ENCODE data around the gene KNCN. TPM values are rescaled to one million over a fixed set of nuclear protein-coding genes. Genes with fewer than 3 reads are reported as not detected.

Gene KNCN
- total RNA-seq, 1 experiment from 2014 or later: not detected

DNA sequence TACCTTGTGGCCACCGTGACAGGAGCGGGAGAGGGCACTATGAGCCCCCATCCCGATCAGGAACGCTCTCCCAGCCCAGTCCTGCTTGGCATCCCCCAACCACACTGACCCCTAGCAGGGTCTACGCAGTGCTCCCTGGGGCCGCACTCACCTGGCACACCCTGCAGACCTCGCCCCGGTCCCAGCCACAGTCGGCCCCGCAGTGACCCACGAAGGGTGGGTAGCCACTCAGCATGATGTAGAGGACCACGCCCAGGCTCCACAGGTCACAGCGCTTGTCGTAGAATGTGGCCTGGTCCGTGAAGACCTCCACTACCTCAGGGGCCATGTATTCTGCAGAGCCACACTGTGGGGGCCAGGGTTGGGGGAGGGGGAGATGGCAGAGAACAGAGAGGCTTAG is 11.1 kb upstream of the KNCN start (continued):
- TF ChIP-seq, protein P1, sequence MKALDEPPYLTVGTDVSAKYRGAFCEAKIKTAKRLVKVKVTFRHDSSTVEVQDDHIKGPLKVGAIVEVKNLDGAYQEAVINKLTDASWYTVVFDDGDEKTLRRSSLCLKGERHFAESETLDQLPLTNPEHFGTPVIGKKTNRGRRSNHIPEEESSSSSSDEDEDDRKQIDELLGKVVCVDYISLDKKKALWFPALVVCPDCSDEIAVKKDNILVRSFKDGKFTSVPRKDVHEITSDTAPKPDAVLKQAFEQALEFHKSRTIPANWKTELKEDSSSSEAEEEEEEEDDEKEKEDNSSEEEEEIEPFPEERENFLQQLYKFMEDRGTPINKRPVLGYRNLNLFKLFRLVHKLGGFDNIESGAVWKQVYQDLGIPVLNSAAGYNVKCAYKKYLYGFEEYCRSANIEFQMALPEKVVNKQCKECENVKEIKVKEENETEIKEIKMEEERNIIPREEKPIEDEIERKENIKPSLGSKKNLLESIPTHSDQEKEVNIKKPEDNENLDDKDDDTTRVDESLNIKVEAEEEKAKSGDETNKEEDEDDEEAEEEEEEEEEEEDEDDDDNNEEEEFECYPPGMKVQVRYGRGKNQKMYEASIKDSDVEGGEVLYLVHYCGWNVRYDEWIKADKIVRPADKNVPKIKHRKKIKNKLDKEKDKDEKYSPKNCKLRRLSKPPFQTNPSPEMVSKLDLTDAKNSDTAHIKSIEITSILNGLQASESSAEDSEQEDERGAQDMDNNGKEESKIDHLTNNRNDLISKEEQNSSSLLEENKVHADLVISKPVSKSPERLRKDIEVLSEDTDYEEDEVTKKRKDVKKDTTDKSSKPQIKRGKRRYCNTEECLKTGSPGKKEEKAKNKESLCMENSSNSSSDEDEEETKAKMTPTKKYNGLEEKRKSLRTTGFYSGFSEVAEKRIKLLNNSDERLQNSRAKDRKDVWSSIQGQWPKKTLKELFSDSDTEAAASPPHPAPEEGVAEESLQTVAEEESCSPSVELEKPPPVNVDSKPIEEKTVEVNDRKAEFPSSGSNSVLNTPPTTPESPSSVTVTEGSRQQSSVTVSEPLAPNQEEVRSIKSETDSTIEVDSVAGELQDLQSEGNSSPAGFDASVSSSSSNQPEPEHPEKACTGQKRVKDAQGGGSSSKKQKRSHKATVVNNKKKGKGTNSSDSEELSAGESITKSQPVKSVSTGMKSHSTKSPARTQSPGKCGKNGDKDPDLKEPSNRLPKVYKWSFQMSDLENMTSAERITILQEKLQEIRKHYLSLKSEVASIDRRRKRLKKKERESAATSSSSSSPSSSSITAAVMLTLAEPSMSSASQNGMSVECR (CRISPR knock-in tag; IDR thresholded peaks at IDR 0.05; ENCODE audit: borderline replicate concordance): no peak
- TF ChIP-seq NR3C1 (CRISPR knock-in tag; conservative IDR thresholded peaks at IDR 0.05; ENCODE audit: low read depth): no peak

DNA sequence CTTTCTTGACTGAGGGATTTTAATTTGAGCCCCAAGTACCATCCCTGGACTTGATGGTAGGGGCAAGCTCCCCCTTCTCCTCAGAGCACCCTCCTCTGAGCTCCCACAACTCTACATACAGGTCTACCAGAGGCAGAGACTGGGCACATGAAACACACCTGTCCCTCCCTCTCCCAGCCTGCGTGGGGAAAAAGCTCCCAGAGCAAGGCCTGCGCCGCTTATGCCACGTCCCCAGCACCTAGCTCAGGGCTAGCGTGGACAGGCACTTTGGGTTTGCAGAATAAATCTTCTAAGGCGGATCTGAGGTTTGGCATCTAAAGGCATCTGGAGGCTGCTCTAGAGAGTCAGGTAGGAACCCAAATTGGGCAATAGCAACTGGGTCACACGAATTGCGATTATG is 7.5 kb upstream of the KNCN start:
- Mint-ChIP-seq H3K4me1 (peaks cover 23% of the 10 kb centered on the region), H3K27ac (peak overlapping the region; percentile 71; the same call in 1 of the 2 replicates), H3K27me3 (ENCODE audit: low read depth) (no peaks in the 10 kb centered on the region), H3K4me3 (no peak overlapping the region), H3K9me3 (no peaks in the 10 kb centered on the region), H3K36me3 (no peaks in the 10 kb centered on the region)
- POLR2A ChIA-PET: interaction anchor here (1.1 kb wide), 1 partner anchor 10 kb away, joined by 3 read pairs; no protein-coding TSS in a partner anchor
- DNase-seq (ENCODE audit: low spot score) (no peak), ATAC-seq (no peak)
- CTCF ChIA-PET: interaction anchor here (0.7 to 2.4 kb wide), 9 partner anchors 11 to 166 kb away, joined by 3 to 14 read pairs (median 5); partner anchors contain the start of gene MKNK1
- TF ChIP-seq, protein P2, sequence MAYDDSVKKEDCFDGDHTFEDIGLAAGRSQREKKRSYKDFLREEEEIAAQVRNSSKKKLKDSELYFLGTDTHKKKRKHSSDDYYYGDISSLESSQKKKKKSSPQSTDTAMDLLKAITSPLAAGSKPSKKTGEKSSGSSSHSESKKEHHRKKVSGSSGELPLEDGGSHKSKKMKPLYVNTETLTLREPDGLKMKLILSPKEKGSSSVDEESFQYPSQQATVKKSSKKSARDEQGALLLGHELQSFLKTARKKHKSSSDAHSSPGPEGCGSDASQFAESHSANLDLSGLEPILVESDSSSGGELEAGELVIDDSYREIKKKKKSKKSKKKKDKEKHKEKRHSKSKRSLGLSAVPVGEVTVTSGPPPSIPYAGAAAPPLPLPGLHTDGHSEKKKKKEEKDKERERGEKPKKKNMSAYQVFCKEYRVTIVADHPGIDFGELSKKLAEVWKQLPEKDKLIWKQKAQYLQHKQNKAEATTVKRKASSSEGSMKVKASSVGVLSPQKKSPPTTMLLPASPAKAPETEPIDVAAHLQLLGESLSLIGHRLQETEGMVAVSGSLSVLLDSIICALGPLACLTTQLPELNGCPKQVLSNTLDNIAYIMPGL (CRISPR knock-in tag; IDR thresholded peaks at IDR 0.05): no peak
- TF ChIP-seq, protein P3, sequence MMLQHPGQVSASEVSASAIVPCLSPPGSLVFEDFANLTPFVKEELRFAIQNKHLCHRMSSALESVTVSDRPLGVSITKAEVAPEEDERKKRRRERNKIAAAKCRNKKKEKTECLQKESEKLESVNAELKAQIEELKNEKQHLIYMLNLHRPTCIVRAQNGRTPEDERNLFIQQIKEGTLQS (CRISPR knock-in tag; conservative IDR thresholded peaks at IDR 0.05): no peak
- TF ChIP-seq, protein P4, sequence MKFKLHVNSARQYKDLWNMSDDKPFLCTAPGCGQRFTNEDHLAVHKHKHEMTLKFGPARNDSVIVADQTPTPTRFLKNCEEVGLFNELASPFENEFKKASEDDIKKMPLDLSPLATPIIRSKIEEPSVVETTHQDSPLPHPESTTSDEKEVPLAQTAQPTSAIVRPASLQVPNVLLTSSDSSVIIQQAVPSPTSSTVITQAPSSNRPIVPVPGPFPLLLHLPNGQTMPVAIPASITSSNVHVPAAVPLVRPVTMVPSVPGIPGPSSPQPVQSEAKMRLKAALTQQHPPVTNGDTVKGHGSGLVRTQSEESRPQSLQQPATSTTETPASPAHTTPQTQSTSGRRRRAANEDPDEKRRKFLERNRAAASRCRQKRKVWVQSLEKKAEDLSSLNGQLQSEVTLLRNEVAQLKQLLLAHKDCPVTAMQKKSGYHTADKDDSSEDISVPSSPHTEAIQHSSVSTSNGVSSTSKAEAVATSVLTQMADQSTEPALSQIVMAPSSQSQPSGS (CRISPR knock-in tag; IDR thresholded peaks at IDR 0.05; ENCODE audit: borderline replicate concordance, low read depth): no peak
- TF ChIP-seq, protein P5, sequence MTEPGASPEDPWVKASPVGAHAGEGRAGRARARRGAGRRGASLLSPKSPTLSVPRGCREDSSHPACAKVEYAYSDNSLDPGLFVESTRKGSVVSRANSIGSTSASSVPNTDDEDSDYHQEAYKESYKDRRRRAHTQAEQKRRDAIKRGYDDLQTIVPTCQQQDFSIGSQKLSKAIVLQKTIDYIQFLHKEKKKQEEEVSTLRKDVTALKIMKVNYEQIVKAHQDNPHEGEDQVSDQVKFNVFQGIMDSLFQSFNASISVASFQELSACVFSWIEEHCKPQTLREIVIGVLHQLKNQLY (CRISPR knock-in tag; IDR thresholded peaks at IDR 0.05): no peak
- TF ChIP-seq, protein P6, sequence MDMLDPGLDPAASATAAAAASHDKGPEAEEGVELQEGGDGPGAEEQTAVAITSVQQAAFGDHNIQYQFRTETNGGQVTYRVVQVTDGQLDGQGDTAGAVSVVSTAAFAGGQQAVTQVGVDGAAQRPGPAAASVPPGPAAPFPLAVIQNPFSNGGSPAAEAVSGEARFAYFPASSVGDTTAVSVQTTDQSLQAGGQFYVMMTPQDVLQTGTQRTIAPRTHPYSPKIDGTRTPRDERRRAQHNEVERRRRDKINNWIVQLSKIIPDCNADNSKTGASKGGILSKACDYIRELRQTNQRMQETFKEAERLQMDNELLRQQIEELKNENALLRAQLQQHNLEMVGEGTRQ (CRISPR knock-in tag; IDR thresholded peaks at IDR 0.05): no peak
- TF ChIP-seq ETV6 (CRISPR knock-in tag; IDR thresholded peaks at IDR 0.05) (no peak), ZNF396 (CRISPR knock-in tag; IDR thresholded peaks at IDR 0.05; ENCODE audit: borderline replicate concordance) (no peak), ZNF423 (CRISPR knock-in tag; IDR thresholded peaks at IDR 0.05) (no peak), CREB1 (CRISPR knock-in tag; IDR thresholded peaks at IDR 0.05) (no peak), OVOL2 (CRISPR knock-in tag; IDR thresholded peaks at IDR 0.05; ENCODE audit: borderline replicate concordance) (no peak), NR3C1 (CRISPR knock-in tag; conservative IDR thresholded peaks at IDR 0.05; ENCODE audit: low read depth) (no peak), NR1H2 (CRISPR knock-in tag; IDR thresholded peaks at IDR 0.05) (no peak)
- TF ChIP-seq, protein P7, sequence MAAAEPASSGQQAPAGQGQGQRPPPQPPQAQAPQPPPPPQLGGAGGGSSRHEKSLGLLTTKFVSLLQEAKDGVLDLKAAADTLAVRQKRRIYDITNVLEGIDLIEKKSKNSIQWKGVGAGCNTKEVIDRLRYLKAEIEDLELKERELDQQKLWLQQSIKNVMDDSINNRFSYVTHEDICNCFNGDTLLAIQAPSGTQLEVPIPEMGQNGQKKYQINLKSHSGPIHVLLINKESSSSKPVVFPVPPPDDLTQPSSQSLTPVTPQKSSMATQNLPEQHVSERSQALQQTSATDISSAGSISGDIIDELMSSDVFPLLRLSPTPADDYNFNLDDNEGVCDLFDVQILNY (CRISPR knock-in tag; IDR thresholded peaks at IDR 0.05): no peak
- TF ChIP-seq, protein P8, sequence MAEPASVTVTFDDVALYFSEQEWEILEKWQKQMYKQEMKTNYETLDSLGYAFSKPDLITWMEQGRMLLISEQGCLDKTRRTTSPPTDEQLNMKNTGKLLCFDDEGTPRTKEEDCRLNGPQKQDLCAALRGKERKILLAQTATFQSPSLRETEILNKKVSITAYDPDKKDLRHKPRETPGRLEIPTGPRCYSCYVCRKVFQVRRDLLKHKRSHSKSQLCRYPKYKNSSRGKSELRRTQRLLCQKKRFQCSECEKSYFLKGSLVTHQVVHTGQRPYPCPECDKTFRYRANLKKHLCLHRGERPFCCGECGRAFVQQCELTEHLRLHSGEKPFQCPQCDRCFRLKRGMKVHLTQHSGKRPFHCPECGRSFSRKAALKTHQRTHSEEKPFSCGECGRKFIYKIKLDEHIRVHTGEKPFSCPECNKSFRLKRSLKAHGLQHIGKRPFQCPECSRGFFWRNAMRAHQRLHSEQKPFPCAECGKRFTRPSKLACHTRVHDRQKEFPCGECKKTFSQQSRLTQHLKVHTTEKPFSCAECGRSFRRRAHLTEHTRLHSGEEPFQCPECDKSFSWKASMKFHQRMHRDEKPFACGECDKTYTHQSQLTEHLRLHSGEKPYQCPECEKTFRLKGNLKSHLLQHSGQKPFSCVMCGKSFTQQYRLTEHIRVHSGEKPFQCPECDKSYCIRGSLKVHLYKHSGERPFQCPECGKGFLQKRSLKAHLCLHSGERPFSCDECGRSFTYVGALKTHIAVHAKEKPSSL (CRISPR knock-in tag; conservative IDR thresholded peaks at IDR 0.05): no peak
- TF ChIP-seq, protein P1 (CRISPR knock-in tag; IDR thresholded peaks at IDR 0.05; ENCODE audit: borderline replicate concordance): no peak

All from WTC11 (cell line).